Subcutaneous adipose tissue (tissue), 4 donors: ENCODE results near the gene PTCRA. TPM values are rescaled to one million over a fixed set of nuclear protein-coding genes. Genes with fewer than 3 reads are reported as not detected.

ENCODE experiments used
- total RNA-seq, 4 donors: library from RNA; depleted of rRNA; stranded (reverse); fragments of >200 nt; gene quantifications; one replicate each; pipeline ENCODE4 v1.1.0, GENCODE V29; 2016
- TF ChIP-seq, protein P1 (sequence below): fragments of 450-650 bp; IDR thresholded peaks from one replicate; pipeline ENCODE4 v1.5.1; 2016; ENCODE audit warnings: low read depth, mild to moderate bottlenecking, control low read depth, antibody characterized with exemption, moderate library complexity

PTCRA gene
- total RNA-seq, 4 donors from 2014 or later: 1.5 TPM; not detected in 3

DNA sequence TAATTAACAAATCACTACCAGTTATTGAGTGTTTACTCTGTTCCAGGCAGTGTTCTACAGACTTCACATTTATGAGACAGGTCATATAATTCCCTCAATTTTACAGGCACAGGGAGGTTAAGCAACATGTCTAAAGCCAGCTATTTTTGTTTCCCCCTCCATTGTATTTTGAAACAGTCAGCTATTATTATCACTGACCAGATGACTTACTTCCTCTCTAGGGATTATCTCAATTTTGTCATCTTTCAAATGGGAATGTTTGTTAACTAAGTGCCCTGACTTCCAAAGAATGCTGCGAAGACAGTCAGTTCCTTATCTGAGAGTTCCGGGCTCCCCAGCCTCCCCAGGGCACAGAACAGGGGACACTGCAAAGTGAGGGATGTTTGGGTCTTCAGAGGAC lies 7.8 kb downstream of the PTCRA start:
- TF ChIP-seq, protein P1, sequence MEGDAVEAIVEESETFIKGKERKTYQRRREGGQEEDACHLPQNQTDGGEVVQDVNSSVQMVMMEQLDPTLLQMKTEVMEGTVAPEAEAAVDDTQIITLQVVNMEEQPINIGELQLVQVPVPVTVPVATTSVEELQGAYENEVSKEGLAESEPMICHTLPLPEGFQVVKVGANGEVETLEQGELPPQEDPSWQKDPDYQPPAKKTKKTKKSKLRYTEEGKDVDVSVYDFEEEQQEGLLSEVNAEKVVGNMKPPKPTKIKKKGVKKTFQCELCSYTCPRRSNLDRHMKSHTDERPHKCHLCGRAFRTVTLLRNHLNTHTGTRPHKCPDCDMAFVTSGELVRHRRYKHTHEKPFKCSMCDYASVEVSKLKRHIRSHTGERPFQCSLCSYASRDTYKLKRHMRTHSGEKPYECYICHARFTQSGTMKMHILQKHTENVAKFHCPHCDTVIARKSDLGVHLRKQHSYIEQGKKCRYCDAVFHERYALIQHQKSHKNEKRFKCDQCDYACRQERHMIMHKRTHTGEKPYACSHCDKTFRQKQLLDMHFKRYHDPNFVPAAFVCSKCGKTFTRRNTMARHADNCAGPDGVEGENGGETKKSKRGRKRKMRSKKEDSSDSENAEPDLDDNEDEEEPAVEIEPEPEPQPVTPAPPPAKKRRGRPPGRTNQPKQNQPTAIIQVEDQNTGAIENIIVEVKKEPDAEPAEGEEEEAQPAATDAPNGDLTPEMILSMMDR: no peak

DNA sequence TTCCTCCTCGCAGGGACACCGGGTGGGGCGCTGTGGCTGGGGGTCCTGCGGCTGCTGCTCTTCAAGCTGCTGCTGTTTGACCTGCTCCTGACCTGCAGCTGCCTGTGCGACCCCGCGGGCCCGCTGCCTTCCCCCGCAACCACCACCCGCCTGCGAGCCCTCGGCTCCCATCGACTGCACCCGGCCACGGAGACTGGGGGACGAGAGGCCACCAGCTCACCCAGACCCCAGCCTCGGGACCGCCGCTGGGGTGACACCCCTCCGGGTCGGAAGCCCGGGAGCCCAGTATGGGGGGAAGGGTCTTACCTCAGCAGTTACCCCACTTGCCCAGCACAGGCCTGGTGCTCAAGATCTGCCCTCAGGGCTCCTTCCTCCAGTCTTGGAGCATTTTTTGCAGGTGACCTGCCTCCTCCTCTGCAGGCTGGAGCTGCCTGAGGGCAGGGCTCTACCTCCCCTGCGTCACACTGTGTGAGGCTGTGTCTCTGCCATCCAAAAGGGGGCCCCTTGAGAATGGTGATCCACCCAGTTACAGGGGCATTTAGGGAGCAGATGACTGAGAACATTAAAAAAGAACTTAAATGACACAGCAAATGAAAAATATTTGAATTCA lies 9.5 kb downstream of the PTCRA start:
- TF ChIP-seq, protein P1: no peak

DNA sequence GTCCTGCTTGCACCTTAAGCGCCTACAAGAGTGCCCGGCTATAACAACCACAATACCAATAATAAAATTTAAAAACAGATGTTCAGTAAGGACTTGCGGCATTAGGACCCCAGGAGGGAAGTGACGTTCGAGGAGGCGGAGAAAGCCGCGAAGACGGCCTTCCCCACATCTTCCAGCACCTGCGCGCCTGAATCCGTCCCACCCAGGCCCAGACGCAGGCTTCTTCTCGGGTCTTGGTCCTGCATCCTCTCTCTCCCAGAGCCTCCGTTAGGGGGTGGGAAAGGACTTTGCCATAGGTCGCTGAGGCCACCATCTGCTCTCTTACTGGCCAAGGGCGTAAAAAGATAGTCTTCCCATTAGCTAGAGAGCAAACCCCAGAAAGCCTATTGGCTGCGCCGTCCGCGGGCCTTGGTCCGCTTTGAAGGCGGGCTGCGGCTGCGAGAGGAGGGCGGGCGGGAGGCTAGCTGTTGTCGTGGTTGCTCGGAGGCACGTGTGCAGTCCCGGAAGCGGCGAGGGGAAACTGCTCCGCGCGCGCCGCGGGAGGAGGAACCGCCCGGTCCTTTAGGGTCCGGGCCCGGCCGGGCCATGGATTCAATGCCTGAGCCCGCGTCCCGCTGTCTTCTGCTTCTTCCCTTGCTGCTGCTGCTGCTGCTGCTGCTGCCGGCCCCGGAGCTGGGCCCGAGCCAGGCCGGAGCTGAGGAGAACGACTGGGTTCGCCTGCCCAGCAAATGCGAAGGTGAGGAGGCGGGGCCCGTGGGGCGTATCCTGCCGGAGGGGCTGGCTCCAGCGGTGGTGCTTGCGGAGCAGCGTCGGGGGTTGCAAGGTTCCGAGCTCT lies 13.3 kb downstream of the PTCRA start, which contains the start of gene CNPY3:
Gene CNPY3, plus strand, starts transcription at position 495 of the 835 bp plus-strand sequence. Its CDS starts 91 bp downstream, at position 586.
- TF ChIP-seq, protein P1: no peak

DNA sequence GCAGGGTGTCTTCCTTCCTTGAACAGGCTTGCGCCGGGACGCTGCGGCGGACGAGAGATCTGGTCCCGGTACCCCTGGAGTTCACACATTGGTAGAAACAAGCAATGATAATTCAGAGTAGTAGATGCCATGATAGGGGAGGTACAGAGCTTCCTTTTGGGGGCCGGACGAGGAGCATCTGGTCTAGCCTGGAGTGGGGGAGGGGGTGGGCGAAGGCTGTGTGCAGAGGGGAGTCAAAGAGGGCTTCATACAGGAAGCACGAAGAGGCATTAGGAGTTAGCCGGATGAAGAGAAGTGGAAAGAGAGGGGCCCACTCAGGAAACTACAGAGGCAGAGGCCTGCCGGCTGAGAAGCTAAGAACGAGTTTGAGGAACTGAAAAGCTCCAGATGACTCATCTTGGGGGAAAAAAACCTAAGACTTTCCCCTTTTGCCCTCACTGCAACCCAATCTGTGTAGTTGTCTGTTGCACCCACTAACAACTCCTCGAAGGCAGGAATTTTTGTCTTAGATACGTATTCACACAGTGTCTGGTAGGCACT lies 14.0 kb downstream of the PTCRA start:
- TF ChIP-seq, protein P1: no peak

DNA sequence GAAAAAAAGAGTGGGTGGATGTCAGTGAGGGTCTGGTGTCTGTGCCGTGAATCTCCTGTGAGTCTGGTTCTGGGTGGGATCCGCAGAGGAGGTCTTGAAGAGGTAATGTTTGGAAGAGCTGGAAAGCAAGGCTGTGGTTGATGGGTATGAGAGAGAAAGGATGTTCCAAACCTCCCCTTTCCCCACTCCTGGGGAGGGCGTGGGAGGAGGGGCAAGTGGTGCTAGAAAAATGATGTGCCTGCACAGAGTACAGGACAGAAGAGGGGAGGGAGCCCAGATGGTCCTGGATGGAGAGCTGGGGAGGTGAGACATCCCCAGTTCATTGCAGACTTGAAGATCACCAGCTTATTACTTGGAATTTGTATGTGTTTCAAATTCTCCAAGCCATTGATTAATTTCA lies 16.6 kb downstream of the PTCRA start:
- TF ChIP-seq, protein P1: no peak

DNA sequence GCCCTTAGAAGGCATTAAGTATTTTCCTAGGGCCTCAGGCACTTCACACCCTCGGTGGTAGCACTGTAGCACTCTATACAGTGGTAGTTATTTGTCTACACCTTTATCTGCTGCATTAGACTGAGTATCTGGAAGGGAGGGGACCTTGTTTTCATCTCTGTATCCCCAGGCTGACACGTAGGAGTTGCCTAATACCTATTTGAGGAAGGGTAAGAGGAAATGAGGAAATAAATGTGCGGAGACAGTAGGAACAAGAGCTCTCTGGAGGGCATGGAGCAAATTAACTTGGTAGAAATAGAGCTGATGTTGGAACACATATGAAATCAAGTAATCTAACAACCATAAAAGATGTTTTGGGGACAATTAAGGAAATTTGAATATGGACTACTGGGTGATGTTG lies 17.4 kb downstream of the PTCRA start:
- TF ChIP-seq, protein P1: no peak

DNA sequence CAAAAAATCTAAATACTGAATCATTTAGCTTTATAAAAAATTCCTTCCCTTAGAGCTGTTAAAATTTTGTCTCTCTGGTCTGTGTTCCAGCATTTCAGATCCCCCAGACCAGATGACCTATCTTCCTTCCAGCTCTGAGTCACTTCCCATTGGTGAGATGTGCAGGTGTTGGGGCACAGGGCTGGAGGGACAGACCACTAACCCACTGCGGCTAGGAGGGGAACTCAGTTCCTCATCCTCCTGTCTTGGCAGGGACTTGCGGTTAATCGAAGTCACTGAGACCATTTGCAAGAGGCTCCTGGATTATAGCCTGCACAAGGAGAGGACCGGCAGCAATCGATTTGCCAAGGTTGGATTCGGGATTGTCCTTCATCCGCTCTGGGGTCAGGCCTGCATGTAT lies 19.5 kb downstream of the PTCRA start:
- TF ChIP-seq, protein P1: no peak
